ENCODE results near the gene IGFBP1. TPM values are rescaled to one million over a fixed set of nuclear protein-coding genes. Genes with fewer than 3 reads are reported as not detected.

The IGFBP1 gene
- total and polyA plus RNA-seq, 2 donors: 0.05 to 17.2 TPM

DNA sequence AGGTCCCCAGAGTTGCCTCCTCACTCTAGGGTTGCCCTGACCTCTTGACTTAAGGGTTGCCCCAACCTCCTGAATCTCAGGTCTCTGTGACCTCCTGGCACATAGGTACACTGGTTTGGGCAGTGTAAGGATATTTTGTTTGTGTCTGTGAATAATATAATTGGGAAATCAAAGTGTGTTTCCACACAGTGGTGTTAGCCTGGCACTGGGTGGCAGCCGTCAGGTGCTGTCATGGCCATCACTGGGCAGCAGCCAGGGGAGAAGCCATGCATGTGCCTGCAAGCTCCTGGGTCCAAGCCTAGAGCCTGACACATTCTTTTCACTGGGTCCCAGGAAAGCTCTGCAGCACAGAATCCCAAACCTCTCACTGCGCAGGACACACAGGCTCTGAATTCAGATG is 11.8 kb upstream of the IGFBP1 start:
- H3K4me3 ChIP-seq (ENCODE audit: low read length in 2 of 2): no peak overlapping the region
- DNase-seq (ENCODE audit: low read depth in 6 of 9, low spot score in 9 of 9): no peak
- no peak overlapping the region for H3K27ac ChIP-seq (ENCODE audit: low read depth in 1 of 2, low read length in 1 of 2)
- WGBS: 95% methylated on average over 2 of the region's 2 CpGs
- H3K9me3 ChIP-seq (ENCODE audit: control insufficient read depth in 2 of 2, insufficient read depth in 1 of 2, low read length in 1 of 2): peaks cover 0 to 2% of the 10 kb centered on the region in 2 donors
- H3K27me3 ChIP-seq (ENCODE audit: control insufficient read depth in 2 of 2, insufficient read depth in 1 of 2, low read length in 1 of 2): no peaks in the 10 kb centered on the region
- no peaks in the 10 kb centered on the region for H3K4me1 ChIP-seq (ENCODE audit: control insufficient read depth in 2 of 2, insufficient read depth in 2 of 2, low read length in 2 of 2)
- H3K36me3 ChIP-seq (ENCODE audit: control insufficient read depth in 2 of 2, insufficient read depth in 2 of 2, low read length in 1 of 2): no peaks in the 10 kb centered on the region

DNA sequence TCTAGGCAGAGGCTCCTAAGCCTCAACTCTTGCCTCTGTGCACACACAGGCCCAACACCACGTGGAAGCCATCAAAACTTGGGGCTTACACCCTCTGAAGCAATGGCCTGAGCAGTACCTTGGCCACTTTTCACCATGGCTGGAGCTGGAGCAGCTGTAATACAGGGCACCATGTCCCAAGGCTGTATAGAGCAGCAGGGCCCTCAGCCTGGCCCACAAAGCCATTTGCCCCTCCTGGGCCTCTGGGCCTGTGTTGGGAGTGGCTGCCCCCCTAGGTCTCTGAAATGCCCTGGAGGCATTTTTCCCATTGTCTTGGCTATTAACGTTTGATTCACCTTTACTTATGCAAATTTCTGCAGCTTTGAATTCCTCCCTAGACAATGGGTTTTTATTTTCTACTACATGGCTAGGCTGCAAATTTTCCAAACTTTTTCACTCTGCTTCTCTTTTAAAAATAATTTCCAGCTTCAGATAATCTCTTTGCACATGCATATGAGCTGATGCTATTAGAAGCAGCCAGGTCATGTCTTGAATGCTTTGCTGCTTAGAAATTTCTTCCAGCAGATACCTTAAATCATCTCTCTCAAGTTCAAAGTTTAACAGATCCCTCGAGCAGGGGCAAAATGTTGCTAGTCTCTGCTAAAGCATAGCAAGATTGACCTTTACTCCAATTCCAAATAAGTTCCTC is 9.7 kb upstream of the IGFBP1 start:
- H3K4me1 ChIP-seq (ENCODE audit: control insufficient read depth in 2 of 2, insufficient read depth in 2 of 2, low read length in 2 of 2): no peaks in the 10 kb centered on the region
- no peak overlapping the region for H3K27ac ChIP-seq (ENCODE audit: low read depth in 1 of 2, low read length in 1 of 2)
- 56% methylated on average over 3 of the region's 3 CpGs for WGBS
- H3K27me3 ChIP-seq (ENCODE audit: control insufficient read depth in 2 of 2, insufficient read depth in 1 of 2, low read length in 1 of 2): no peaks in the 10 kb centered on the region
- no peaks in the 10 kb centered on the region for H3K9me3 ChIP-seq (ENCODE audit: control insufficient read depth in 2 of 2, insufficient read depth in 1 of 2, low read length in 1 of 2)
- no peak for DNase-seq (ENCODE audit: low read depth in 6 of 9, low spot score in 9 of 9)
- no peaks in the 10 kb centered on the region for H3K36me3 ChIP-seq (ENCODE audit: control insufficient read depth in 2 of 2, insufficient read depth in 2 of 2, low read length in 1 of 2)
- no peak overlapping the region for H3K4me3 ChIP-seq (ENCODE audit: low read length in 2 of 2)

DNA sequence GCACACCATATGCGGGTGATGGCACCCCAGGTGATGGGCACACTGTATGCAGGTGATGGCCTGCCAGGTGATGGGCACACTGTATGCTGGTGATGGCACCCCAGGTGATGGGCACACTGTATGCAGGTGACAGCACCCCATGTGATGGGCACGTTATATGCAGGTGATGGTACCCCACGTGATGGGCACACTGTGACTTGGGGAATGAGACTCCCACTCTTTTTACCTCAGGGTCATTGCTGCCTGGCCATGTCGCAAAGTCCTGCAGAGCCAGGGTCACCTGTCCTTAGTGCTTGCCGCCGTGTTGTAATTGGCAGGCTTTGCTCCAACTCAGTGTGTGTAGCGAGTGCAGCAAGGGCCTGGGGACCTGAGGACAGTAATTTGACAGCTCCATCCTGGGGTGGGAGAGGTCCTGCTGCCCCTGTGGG is 7.8 kb upstream of the IGFBP1 start:
- 92% methylated on average over 7 of the region's 7 CpGs for WGBS
- peaks cover 0 to 3% of the 10 kb centered on the region in 2 donors for H3K27me3 ChIP-seq (ENCODE audit: control insufficient read depth in 2 of 2, insufficient read depth in 1 of 2, low read length in 1 of 2)
- DNase-seq (ENCODE audit: low read depth in 6 of 9, low spot score in 9 of 9): no peak
- H3K4me1 ChIP-seq (ENCODE audit: control insufficient read depth in 2 of 2, insufficient read depth in 2 of 2, low read length in 2 of 2): no peaks in the 10 kb centered on the region
- H3K9me3 ChIP-seq (ENCODE audit: control insufficient read depth in 2 of 2, insufficient read depth in 1 of 2, low read length in 1 of 2): no peaks in the 10 kb centered on the region
- no peak overlapping the region for H3K27ac ChIP-seq (ENCODE audit: low read depth in 1 of 2, low read length in 1 of 2)
- no peaks in the 10 kb centered on the region for H3K36me3 ChIP-seq (ENCODE audit: control insufficient read depth in 2 of 2, insufficient read depth in 2 of 2, low read length in 1 of 2)
- no peak overlapping the region for H3K4me3 ChIP-seq (ENCODE audit: low read length in 2 of 2)

DNA sequence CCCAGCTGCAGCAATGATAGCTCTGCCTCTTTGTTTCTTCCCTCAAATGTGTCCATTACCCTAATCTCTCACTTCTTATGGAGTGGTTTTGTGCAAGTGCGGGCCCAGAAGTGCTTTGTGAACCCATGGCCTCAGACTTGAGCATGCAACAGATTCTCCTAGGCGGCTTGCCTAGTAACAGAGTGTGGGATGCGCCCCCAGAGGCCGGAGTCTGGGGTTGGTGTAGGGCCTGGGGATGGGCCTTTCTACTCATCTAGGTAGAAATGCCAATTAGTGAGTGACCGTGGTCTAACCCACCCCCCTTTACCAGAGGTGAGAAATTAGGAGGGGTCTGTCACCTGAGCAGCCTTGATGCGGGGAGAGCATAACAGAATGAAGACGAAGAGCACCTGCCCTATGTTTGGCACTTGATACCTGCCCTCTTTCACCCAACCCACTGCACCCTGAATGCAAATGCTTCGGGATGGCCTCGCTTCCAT is 7.0 kb upstream of the IGFBP1 start:
- no peaks in the 10 kb centered on the region for H3K4me1 ChIP-seq (ENCODE audit: control insufficient read depth in 2 of 2, insufficient read depth in 2 of 2, low read length in 2 of 2)
- no peaks in the 10 kb centered on the region for H3K9me3 ChIP-seq (ENCODE audit: control insufficient read depth in 2 of 2, insufficient read depth in 1 of 2, low read length in 1 of 2)
- no peak for DNase-seq (ENCODE audit: low read depth in 6 of 9, low spot score in 9 of 9)
- WGBS: 92% methylated on average over 9 of the region's 9 CpGs
- peaks cover 0 to 3% of the 10 kb centered on the region in 2 donors for H3K27me3 ChIP-seq (ENCODE audit: control insufficient read depth in 2 of 2, insufficient read depth in 1 of 2, low read length in 1 of 2)
- no peak overlapping the region for H3K27ac ChIP-seq (ENCODE audit: low read depth in 1 of 2, low read length in 1 of 2)
- no peak overlapping the region for H3K4me3 ChIP-seq (ENCODE audit: low read length in 2 of 2)
- no peaks in the 10 kb centered on the region for H3K36me3 ChIP-seq (ENCODE audit: control insufficient read depth in 2 of 2, insufficient read depth in 2 of 2, low read length in 1 of 2)

DNA sequence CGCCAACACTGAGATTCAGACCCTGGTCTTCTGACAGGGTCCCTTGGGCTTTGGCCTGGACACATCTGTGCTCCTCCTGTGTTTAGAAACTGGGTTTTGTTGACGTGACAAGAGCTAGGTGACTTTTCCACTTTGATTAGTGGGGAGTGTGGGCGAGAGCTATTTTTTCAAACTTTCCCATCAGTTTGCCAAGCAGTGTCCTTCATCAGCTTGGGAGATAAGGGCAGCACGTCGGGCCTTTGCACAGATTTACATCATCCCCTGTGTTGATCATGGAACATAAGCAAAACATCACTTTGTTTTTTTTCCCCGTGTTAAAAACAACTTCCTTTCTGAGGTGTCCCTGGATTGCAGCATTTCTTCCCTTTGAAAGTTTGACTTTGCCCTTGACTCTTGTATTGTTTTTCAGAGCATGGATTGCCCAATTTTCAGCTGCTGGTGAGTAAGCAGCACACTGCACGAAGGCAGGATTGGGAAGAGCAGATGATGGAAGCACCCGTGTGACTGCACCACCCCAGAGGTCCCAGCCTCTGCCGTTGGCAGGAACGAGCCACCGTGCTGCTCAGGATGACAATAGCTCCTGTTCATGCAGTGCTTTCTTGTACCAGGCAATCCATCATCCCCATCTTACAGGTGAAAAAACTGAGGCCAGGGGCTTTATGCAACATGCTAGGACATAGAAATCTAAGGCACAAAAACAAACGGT is 6.4 kb upstream of the IGFBP1 start:
- Histone ChIP-seq H3K4me1 (ENCODE audit: control insufficient read depth in 2 of 2, insufficient read depth in 2 of 2, low read length in 2 of 2) (no peaks in the 10 kb centered on the region), H3K4me3 (ENCODE audit: low read length in 2 of 2) (no peak overlapping the region), H3K27ac (ENCODE audit: low read depth in 1 of 2, low read length in 1 of 2) (no peak overlapping the region), H3K27me3 (ENCODE audit: control insufficient read depth in 2 of 2, insufficient read depth in 1 of 2, low read length in 1 of 2) (peaks cover 0 to 6% of the 10 kb centered on the region in 2 donors), H3K9me3 (ENCODE audit: control insufficient read depth in 2 of 2, insufficient read depth in 1 of 2, low read length in 1 of 2) (no peaks in the 10 kb centered on the region), H3K36me3 (ENCODE audit: control insufficient read depth in 2 of 2, insufficient read depth in 2 of 2, low read length in 1 of 2) (no peaks in the 10 kb centered on the region)
- WGBS: 81% methylated on average over 12 of the region's 12 CpGs
- DNase-seq (ENCODE audit: low read depth in 6 of 9, low spot score in 9 of 9): no peak

DNA sequence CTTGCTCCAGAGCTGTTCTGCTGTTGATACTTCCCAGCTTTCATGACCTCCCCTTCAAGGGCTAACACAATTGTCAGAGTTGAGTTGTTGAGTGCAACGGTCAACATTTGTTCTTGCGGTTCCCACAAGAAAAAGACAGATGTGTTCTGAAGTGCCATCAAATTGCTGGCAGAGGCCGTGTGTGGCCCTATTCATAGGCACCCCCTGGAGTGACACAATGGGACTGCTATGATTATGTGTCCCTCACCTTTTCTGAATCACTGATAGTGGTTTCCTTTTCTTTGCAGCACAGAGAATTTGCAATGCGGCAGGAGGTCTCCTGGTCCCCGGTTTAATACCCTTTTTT is 5.8 kb upstream of the IGFBP1 start:
- Histone ChIP-seq H3K27ac (ENCODE audit: low read depth in 1 of 2, low read length in 1 of 2) (no peak overlapping the region), H3K4me3 (ENCODE audit: low read length in 2 of 2) (no peak overlapping the region), H3K9me3 (ENCODE audit: control insufficient read depth in 2 of 2, insufficient read depth in 1 of 2, low read length in 1 of 2) (no peaks in the 10 kb centered on the region), H3K27me3 (ENCODE audit: control insufficient read depth in 2 of 2, insufficient read depth in 1 of 2, low read length in 1 of 2) (peaks cover 3 to 12% of the 10 kb centered on the region in 2 donors), H3K36me3 (ENCODE audit: control insufficient read depth in 2 of 2, insufficient read depth in 2 of 2, low read length in 1 of 2) (no peaks in the 10 kb centered on the region), H3K4me1 (ENCODE audit: control insufficient read depth in 2 of 2, insufficient read depth in 2 of 2, low read length in 2 of 2) (no peaks in the 10 kb centered on the region)
- 79% methylated on average over 5 of the region's 5 CpGs for WGBS
- no peak for DNase-seq (ENCODE audit: low read depth in 6 of 9, low spot score in 9 of 9)

DNA sequence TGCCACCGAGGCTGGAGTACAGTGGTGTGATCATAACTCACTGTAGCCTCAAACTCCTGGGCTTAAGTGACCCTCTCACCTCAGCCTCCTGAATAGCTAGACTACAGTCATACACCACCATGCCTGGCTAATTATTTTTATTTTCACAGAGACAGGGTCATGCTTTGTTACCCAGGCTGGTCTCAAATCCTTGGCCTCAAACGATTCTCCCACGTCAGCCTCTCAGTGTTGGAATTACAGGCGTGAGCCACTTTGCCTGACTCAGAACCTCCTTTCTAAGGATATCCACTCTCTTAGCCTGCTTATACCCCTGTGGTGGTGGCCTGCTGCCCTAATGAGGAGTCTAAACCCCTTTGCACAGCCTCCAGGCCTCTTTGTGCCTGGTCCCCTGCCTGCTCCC is 4.2 kb upstream of the IGFBP1 start:
- DNase-seq (ENCODE audit: low read depth in 6 of 9, low spot score in 9 of 9): no peak
- H3K27me3 ChIP-seq (ENCODE audit: control insufficient read depth in 2 of 2, insufficient read depth in 1 of 2, low read length in 1 of 2): peaks cover 19 to 28% of the 10 kb centered on the region in 2 donors

DNA sequence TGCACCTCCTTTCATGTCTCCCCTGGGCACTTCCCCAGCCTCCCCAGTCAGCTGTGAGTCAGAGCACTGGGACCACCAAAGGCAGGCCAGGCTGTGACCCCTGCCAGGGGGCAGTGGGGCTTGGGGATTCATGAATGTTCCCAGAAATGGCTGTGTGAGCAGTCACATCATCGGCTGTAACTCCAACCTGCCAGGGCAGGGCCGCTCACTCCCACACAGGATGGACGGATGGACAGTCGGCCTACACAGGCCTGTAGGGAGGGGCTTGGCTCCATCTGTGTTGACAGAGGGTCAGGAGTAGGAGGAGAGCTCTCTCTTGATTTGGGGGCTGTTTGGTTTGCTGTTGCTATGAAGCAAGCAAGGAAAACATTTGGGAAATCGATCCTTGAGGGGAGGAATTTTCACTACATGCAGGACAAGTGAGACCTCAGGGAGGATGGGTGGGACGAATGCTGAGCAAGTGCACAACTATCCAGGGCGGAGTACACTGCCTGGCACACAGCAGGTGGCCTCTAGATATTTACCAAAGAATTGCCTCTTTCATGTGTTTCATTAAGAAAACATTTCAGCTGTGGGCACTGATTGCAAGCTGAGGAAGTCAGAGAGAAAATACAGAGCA is 2.9 kb upstream of the IGFBP1 start:
- 94% methylated on average over 7 of the region's 7 CpGs for WGBS
- Histone ChIP-seq H3K4me3 (ENCODE audit: low read length in 2 of 2) (no peak overlapping the region), H3K36me3 (ENCODE audit: control insufficient read depth in 2 of 2, insufficient read depth in 2 of 2, low read length in 1 of 2) (no peaks in the 10 kb centered on the region), H3K9me3 (ENCODE audit: control insufficient read depth in 2 of 2, insufficient read depth in 1 of 2, low read length in 1 of 2) (no peaks in the 10 kb centered on the region), H3K27ac (ENCODE audit: low read depth in 1 of 2, low read length in 1 of 2) (no peak overlapping the region), H3K4me1 (ENCODE audit: control insufficient read depth in 2 of 2, insufficient read depth in 2 of 2, low read length in 2 of 2) (no peaks in the 10 kb centered on the region), H3K27me3 (ENCODE audit: control insufficient read depth in 2 of 2, insufficient read depth in 1 of 2, low read length in 1 of 2) (peaks cover 26 to 41% of the 10 kb centered on the region in 2 donors)
- no peak for DNase-seq (ENCODE audit: low read depth in 6 of 9, low spot score in 9 of 9)

More for the DNA sequence above, 4.2 kb upstream of the IGFBP1 start:
- Histone ChIP-seq H3K36me3 (ENCODE audit: control insufficient read depth in 2 of 2, insufficient read depth in 2 of 2, low read length in 1 of 2) (no peaks in the 10 kb centered on the region), H3K4me1 (ENCODE audit: control insufficient read depth in 2 of 2, insufficient read depth in 2 of 2, low read length in 2 of 2) (no peaks in the 10 kb centered on the region), H3K4me3 (ENCODE audit: low read length in 2 of 2) (no peak overlapping the region), H3K27ac (ENCODE audit: low read depth in 1 of 2, low read length in 1 of 2) (no peak overlapping the region), H3K9me3 (ENCODE audit: control insufficient read depth in 2 of 2, insufficient read depth in 1 of 2, low read length in 1 of 2) (no peaks in the 10 kb centered on the region)
- 91% methylated on average over 4 of the region's 4 CpGs for WGBS
